H9 (cell line): ENCODE results near the gene PYROXD2. TPM values are rescaled to one million over a fixed set of nuclear protein-coding genes. Genes with fewer than 3 reads are reported as not detected.

ENCODE experiments used
- DNase-seq: peaks from one replicate; pipeline ENCODE4 v3.0.0-alpha.2; 2017
- H2AFZ ChIP-seq: one replicate; pipeline ENCODE4 v1.6.1; 2013; ENCODE audit warnings: mild to moderate bottlenecking, low read length, control low read depth, moderate library complexity
- H2AK5ac ChIP-seq: 2 replicates; pipeline ENCODE4 v1.6.1; 2013; ENCODE audit warnings: low read length, control low read depth, mixed read lengths; ENCODE audit not compliant: insufficient read length
- H2BK120ac ChIP-seq: one replicate; pipeline ENCODE4 v1.6.1; 2013; ENCODE audit warnings: low read depth, mild to moderate bottlenecking, low read length, control low read depth, inconsistent platforms; ENCODE audit not compliant: poor library complexity, severe bottlenecking
- H2BK12ac ChIP-seq: 2 replicates; pipeline ENCODE4 v1.6.1; 2013; ENCODE audit warnings: low read length, control low read depth, mixed read lengths, low read depth; ENCODE audit not compliant: insufficient read length
- H2BK15ac ChIP-seq: 2 replicates; pipeline ENCODE4 v1.6.1; 2013; ENCODE audit warnings: low read depth, low read length, control low read depth
- H2BK20ac ChIP-seq: one replicate; pipeline ENCODE4 v1.6.1; 2013; ENCODE audit warnings: low read depth, mild to moderate bottlenecking, low read length, control low read depth, inconsistent platforms; ENCODE audit not compliant: poor library complexity, severe bottlenecking
- H2BK5ac ChIP-seq: 2 replicates; pipeline ENCODE4 v1.6.1; 2013; ENCODE audit warnings: low read length, control low read depth, mixed read lengths; ENCODE audit not compliant: insufficient read length
- H3K14ac ChIP-seq: 2 replicates; pipeline ENCODE4 v1.6.1; 2013; ENCODE audit warnings: low read length, control low read depth; ENCODE audit not compliant: insufficient read depth
- H3K18ac ChIP-seq: 2 replicates; pipeline ENCODE4 v1.6.1; 2013; ENCODE audit warnings: low read depth, mild to moderate bottlenecking, mixed read lengths, low read length, control low read depth; ENCODE audit not compliant: insufficient read length
- H3K23ac ChIP-seq: 2 replicates; pipeline ENCODE4 v1.6.1; 2013; ENCODE audit warnings: low read length, control low read depth, mixed read lengths, low read depth; ENCODE audit not compliant: insufficient read length
- H3K23me2 ChIP-seq: 2 replicates; pipeline ENCODE4 v1.6.1; 2013; ENCODE audit warnings: low read depth, mild to moderate bottlenecking, mixed read lengths, low read length, control low read depth; ENCODE audit not compliant: insufficient read length, poor library complexity, severe bottlenecking
- H3K27ac ChIP-seq: 2 replicates; pipeline ENCODE4 v1.5.1; 2013; ENCODE audit warnings: low read length, control low read depth, mixed read lengths, low read depth; ENCODE audit not compliant: insufficient read length
- H3K27me3 ChIP-seq: 2 replicates; pipeline ENCODE4 v1.6.1; 2013; ENCODE audit warnings: low read length, control low read depth, inconsistent platforms; ENCODE audit not compliant: insufficient read depth
- H3K4ac ChIP-seq: 2 replicates; pipeline ENCODE4 v1.6.1; 2013; ENCODE audit warnings: low read depth, mild to moderate bottlenecking, control low read depth, inconsistent platforms, low read length, moderate library complexity
- H3K4me1 ChIP-seq: 2 replicates; pipeline ENCODE4 v1.6.1; 2013; ENCODE audit warnings: low read length, control low read depth, inconsistent platforms; ENCODE audit not compliant: insufficient read depth
- H3K4me2 ChIP-seq: 2 replicates; pipeline ENCODE4 v1.6.1; 2013; ENCODE audit warnings: low read length, control low read depth, mixed read lengths; ENCODE audit not compliant: insufficient read length, insufficient read depth
- H3K56ac ChIP-seq: 2 replicates; pipeline ENCODE4 v1.6.1; 2013; ENCODE audit warnings: low read depth, mild to moderate bottlenecking, mixed read lengths, low read length, control low read depth; ENCODE audit not compliant: insufficient read length
- H3K79me1 ChIP-seq: 2 replicates; pipeline ENCODE4 v1.6.1; 2013; ENCODE audit warnings: low read depth, mild to moderate bottlenecking, moderate library complexity, low read length, control low read depth, inconsistent platforms; ENCODE audit not compliant: insufficient read depth, poor library complexity, severe bottlenecking
- H3K79me2 ChIP-seq: 2 replicates; pipeline ENCODE4 v1.6.1; 2013; ENCODE audit warnings: low read length, control low read depth, inconsistent platforms; ENCODE audit not compliant: insufficient read depth
- H3K9ac ChIP-seq: 2 replicates; pipeline ENCODE4 v1.6.1; 2013; ENCODE audit warnings: low read length, control low read depth, mixed read lengths; ENCODE audit not compliant: insufficient read length; ENCODE audit errors: extremely low read depth
- H3K9me3 ChIP-seq: one replicate; pipeline ENCODE4 v1.6.1; 2013; ENCODE audit warnings: low read depth, low read length, inconsistent platforms; ENCODE audit not compliant: control insufficient read depth
- H3T11ph ChIP-seq: one replicate; pipeline ENCODE4 v1.6.1; 2013; ENCODE audit warnings: mild to moderate bottlenecking, low read length, control low read depth, inconsistent platforms
- H4K20me1 ChIP-seq: one replicate; pipeline ENCODE4 v1.6.1; 2013; ENCODE audit not compliant: control insufficient read depth, insufficient read length, insufficient read depth
- H4K5ac ChIP-seq: 2 replicates; pipeline ENCODE4 v1.6.1; 2013; ENCODE audit warnings: low read depth, mild to moderate bottlenecking, mixed read lengths, low read length, control low read depth; ENCODE audit not compliant: insufficient read length
- H4K8ac ChIP-seq: replicated peaks from 2 replicates; pipeline ENCODE4 v1.6.1; 2013; ENCODE audit warnings: low read length, control low read depth, mixed read lengths, low read depth; ENCODE audit not compliant: insufficient read length
- H4K91ac ChIP-seq: 2 replicates; pipeline ENCODE4 v1.6.1; 2013; ENCODE audit warnings: low read depth, mild to moderate bottlenecking, moderate library complexity, mixed read lengths, low read length, control low read depth; ENCODE audit not compliant: insufficient read length
- H3K27ac Mint-ChIP-seq, 3 experiments: 2 replicates in 2 of 3; 3 replicates in 1 of 3; pipeline ENCODE4 v1.8.0; 2020 to 2021; ENCODE audit warnings: mixed read lengths in 3 of 3, mild to moderate bottlenecking in 1 of 3, moderate library complexity in 1 of 3
- H3K27me3 Mint-ChIP-seq: 2 replicates; pipeline ENCODE4 v1.8.0; 2021; ENCODE audit warnings: low read depth, mild to moderate bottlenecking, moderate library complexity, mixed read lengths
- H3K36me3 Mint-ChIP-seq, 3 experiments: 2 replicates in 2 of 3; 3 replicates in 1 of 3; pipeline ENCODE4 v1.8.0; 2020 to 2021; ENCODE audit warnings: low read depth in 3 of 3, mixed read lengths in 3 of 3; ENCODE audit not compliant: insufficient read depth in 1 of 3
- H3K4me1 Mint-ChIP-seq, 2 experiments: 2 replicates each; pipeline ENCODE4 v1.8.0; 2020; ENCODE audit warnings: mixed read lengths in 2 of 2
- H3K4me3 Mint-ChIP-seq, 2 experiments: 2 replicates in 1 of 2; 3 replicates in 1 of 2; pipeline ENCODE4 v1.8.0; 2020 to 2021; ENCODE audit warnings: mild to moderate bottlenecking in 2 of 2, mixed read lengths in 2 of 2, moderate library complexity in 1 of 2
- H3K9me3 Mint-ChIP-seq, 2 experiments: 2 replicates in 1 of 2; 3 replicates in 1 of 2; pipeline ENCODE4 v1.8.0; 2020; ENCODE audit warnings: mild to moderate bottlenecking in 2 of 2, mixed read lengths in 2 of 2, moderate library complexity in 1 of 2
- CTCF ChIP-seq: fragments of 200-600 bp; sonication (generic); conservative IDR thresholded peaks from 3 replicates; pipeline ENCODE4 v1.8.0; 2021; ENCODE audit warnings: antibody characterized with exemption, mild to moderate bottlenecking
- WGBS: extraction: QIAGEN DNeasy Blood & Tissue Kit; methylation state at CpG from one replicate; pipeline ENCODE4 v1.1.7; 2013; ENCODE audit warnings: missing lambda C conversion rate, low lambda C conversion rate, mixed read lengths; ENCODE audit not compliant: insufficient read length; ENCODE audit errors: extremely low coverage; 5-methylcytosine and 5-hydroxymethylcytosine counted together
- total RNA-seq: library from RNA; stranded (reverse); gene quantifications from 2 replicates; pipeline ENCODE4 v1.2.1, GENCODE V29; 2021

The PYROXD2 gene
- total RNA-seq, 1 experiment from 2014 or later: 5.3 TPM

- H2AK5ac ChIP-seq: no peak overlapping the region
- no peak overlapping the region for H3K9ac ChIP-seq
- H3K14ac ChIP-seq: no peak overlapping the region
- Mint-ChIP-seq H3K4me3 (no peak overlapping the region), H3K9me3 (peaks cover 19 to 21% of the 10 kb centered on the region in 2 experiments), H3K27me3 (no peaks in the 10 kb centered on the region), H3K4me1 (no peaks in the 10 kb centered on the region), H3K27ac (no peak overlapping the region), H3K36me3 (peaks cover 57 to 76% (median 71%) of the 10 kb centered on the region in 3 experiments)
- no peaks in the 10 kb centered on the region for H4K20me1 ChIP-seq
- DNase-seq: no peak
- no peaks in the 10 kb centered on the region for H3K4me1 ChIP-seq
- H3K4me2 ChIP-seq: no peak overlapping the region
- no peaks in the 10 kb centered on the region for H3K79me2 ChIP-seq
- no peak overlapping the region for H2BK12ac ChIP-seq
- no peak overlapping the region for H3K56ac ChIP-seq
- no peak overlapping the region for H2BK15ac ChIP-seq
- H2BK120ac ChIP-seq: no peak overlapping the region
- H2BK5ac ChIP-seq: no peak overlapping the region
- no CpG with 5 or more reads among the region's 1 CpG for WGBS
- H3K4ac ChIP-seq: no peak overlapping the region
- no peak overlapping the region for H4K8ac ChIP-seq
- H3K18ac ChIP-seq: no peak overlapping the region
- no peak overlapping the region for H4K91ac ChIP-seq
- H2AFZ ChIP-seq: no peak overlapping the region
- H3K9me3 ChIP-seq: no peaks in the 10 kb centered on the region
- no peaks in the 10 kb centered on the region for H3K79me1 ChIP-seq
- H3K27me3 ChIP-seq: no peaks in the 10 kb centered on the region
- no peak overlapping the region for H3K27ac ChIP-seq
- no peak overlapping the region for H2BK20ac ChIP-seq
- TF ChIP-seq CTCF: no peak
- H3K23ac ChIP-seq: no peak overlapping the region
- H3T11ph ChIP-seq: no peak overlapping the region
- H4K5ac ChIP-seq: no peak overlapping the region
- no peaks in the 10 kb centered on the region for H3K23me2 ChIP-seq
Measured at GRCh38 chr10:98432330-98432729, 17.3 kb upstream of the PYROXD2 start.
